Measurements from ENCODE around the gene RBM14.
A peak's percentile ranks its signal among the peaks of the same experiment; 100 is the strongest.
"Not testable (repeated sequence)": the region's sequence is repeated elsewhere in the genome, so short reads cannot be mapped to it uniquely, and the experiment has no call there.

Gene RBM14

DNA sequence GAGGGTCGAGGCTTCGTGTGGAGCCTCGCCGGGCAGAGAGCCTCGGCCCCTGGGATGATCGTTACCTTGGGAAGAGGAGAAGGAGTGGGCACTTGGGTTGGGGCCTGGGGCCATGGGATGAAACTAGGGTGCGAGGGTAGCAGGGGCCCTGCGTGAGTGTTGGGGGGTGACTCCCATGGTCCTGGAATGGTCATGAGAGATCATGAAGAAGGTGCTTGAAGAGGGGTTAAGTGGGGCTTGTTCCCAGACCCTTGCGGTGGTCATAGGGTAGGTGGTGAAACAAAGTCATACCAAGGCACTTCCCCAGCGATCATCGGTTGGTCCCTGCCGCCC lies 23.2 kb upstream of the RBM14 start:
- 0 out of 2 replicates have a peak overlapping the region, but pooled peaks have one; percentile 8 for H3K27ac ChIP-seq
- no peak for DNase-seq (ENCODE audit: low read depth, low spot score)
- H3K36me3 ChIP-seq (ENCODE audit: insufficient read depth, low read length): no peaks in the 10 kb centered on the region
- peak overlapping the region; percentile 90 for H3K9ac ChIP-seq (ENCODE audit: insufficient read length)
- no peak for TF ChIP-seq EZH2 (IDR thresholded peaks at IDR 0.05)
- TF ChIP-seq POLR2AphosphoS5 (IDR thresholded peaks at IDR 0.05; ENCODE audit: borderline replicate concordance, low read depth, low read length): no peak
- no peak for TF ChIP-seq FOXP2 (optimal IDR thresholded peaks at IDR 0.05; ENCODE audit: control extremely low read depth, extremely low read length, insufficient read depth)
- H3K9me3 ChIP-seq (ENCODE audit: low read depth, low read length): no peaks in the 10 kb centered on the region
- peak overlapping the region; percentile 81 for H3K4me3 ChIP-seq

DNA sequence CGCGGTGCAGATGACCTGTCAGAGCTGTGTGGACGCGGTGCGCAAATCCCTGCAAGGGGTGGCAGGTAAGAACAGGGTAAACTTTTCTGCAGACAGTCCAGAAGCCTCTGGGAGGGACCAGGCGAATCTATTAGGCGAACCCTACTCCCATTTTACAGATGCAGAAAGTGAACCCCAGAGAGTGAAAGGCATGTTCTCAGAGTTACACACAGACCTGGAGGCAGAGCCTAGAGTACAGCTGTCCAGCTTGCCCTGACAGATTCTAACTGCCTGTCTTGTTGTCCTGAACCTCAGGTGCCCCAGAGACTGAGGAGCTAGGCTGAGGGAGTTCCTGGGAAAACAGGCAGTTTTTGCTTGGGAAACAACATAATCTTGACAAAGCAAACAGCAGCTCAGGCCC lies 22.8 kb upstream of the RBM14 start:
- Histone ChIP-seq H3K27ac (no peak overlapping the region), H3K36me3 (ENCODE audit: insufficient read depth, low read length) (no peaks in the 10 kb centered on the region)
- TF ChIP-seq FOXP2 (optimal IDR thresholded peaks at IDR 0.05; ENCODE audit: control extremely low read depth, extremely low read length, insufficient read depth) (no peak), POLR2AphosphoS5 (IDR thresholded peaks at IDR 0.05; ENCODE audit: borderline replicate concordance, low read depth, low read length) (no peak), EZH2 (IDR thresholded peaks at IDR 0.05) (no peak)

DNA sequence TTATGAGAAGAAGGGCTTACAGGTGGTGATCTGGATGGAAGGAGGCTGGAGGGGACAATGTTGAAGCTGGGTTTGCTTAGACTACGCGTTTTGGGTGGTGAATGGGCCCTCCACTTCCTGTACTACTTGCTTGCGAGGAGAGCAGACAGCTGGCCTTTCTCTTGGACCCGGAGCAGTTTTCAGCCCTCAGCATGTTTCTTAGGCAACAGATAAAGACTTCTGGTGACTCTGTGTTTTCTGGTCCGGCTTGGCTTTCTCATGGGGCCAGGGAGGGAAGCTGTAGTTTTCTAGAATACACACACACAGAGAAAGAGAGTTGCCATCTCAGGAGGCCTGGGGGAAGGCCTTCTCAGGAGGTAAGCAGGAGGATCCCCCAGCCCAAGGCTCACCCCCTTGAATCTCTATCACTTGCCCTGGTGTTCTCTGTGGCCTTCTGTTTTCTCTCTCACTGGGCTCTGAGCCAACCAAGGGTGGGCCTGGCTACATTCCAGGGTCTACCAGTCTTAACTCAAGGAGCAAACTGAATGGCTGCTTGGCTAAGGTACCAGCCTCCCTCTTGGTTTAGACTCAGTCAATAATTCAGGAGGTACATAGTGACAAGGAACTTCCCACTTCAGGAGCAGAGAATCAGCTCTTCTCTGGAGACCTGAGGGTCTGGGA lies 21.1 kb upstream of the RBM14 start:
- Histone ChIP-seq H3K9me3 (ENCODE audit: low read depth, low read length) (no peaks in the 10 kb centered on the region), H3K36me3 (ENCODE audit: insufficient read depth, low read length) (peaks cover 5% of the 10 kb centered on the region; the same call in 1 of the 2 replicates), H3K9ac (ENCODE audit: insufficient read length) (peak overlapping the region; percentile 32), H3K4me3 (peak overlapping the region; percentile 9; the same call in 1 of the 2 replicates), H3K27ac (peak overlapping the region; percentile 54; the same call in 1 of the 2 replicates)
- DNase-seq (ENCODE audit: low read depth, low spot score): no peak
- TF ChIP-seq FOXP2 (optimal IDR thresholded peaks at IDR 0.05; ENCODE audit: control extremely low read depth, extremely low read length, insufficient read depth) (no peak), POLR2AphosphoS5 (IDR thresholded peaks at IDR 0.05; ENCODE audit: borderline replicate concordance, low read depth, low read length) (no peak), EZH2 (IDR thresholded peaks at IDR 0.05) (no peak)

More for the DNA sequence above, 22.8 kb upstream of the RBM14 start:
- Histone ChIP-seq H3K9ac (ENCODE audit: insufficient read length) (peak overlapping the region; percentile 90), H3K4me3 (peak overlapping the region; percentile 81), H3K9me3 (ENCODE audit: low read depth, low read length) (no peaks in the 10 kb centered on the region)
- no peak for DNase-seq (ENCODE audit: low read depth, low spot score)

DNA sequence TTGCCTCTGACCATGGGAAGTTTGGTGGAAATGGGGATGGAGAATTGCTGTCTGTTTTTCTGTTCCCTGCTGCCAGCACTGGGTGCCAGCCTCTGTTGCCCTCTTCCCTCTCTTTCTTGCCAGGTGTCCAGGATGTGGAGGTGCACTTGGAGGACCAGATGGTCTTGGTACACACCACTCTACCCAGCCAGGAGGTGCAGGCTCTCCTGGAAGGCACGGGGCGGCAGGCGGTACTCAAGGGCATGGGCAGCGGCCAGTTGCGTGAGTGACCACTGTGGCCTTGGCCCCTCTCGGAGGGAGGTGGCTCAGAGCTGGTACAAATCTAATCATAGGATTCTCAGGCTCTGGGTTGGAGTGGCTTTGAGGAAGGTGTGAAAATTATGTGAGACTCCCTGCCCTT lies 17.4 kb upstream of the RBM14 start:
- DNase-seq (ENCODE audit: low read depth, low spot score): no peak
- peaks cover 8% of the 10 kb centered on the region; the same call in 1 of the 2 replicates for H3K36me3 ChIP-seq (ENCODE audit: insufficient read depth, low read length)
- no peak overlapping the region for H3K4me3 ChIP-seq
- no peak overlapping the region for H3K27ac ChIP-seq
- TF ChIP-seq FOXP2 (optimal IDR thresholded peaks at IDR 0.05; ENCODE audit: control extremely low read depth, extremely low read length, insufficient read depth) (no peak), POLR2AphosphoS5 (IDR thresholded peaks at IDR 0.05; ENCODE audit: borderline replicate concordance, low read depth, low read length) (no peak), EZH2 (IDR thresholded peaks at IDR 0.05) (no peak)
- H3K9me3 ChIP-seq (ENCODE audit: low read depth, low read length): no peaks in the 10 kb centered on the region
- no peak overlapping the region for H3K9ac ChIP-seq (ENCODE audit: insufficient read length)

DNA sequence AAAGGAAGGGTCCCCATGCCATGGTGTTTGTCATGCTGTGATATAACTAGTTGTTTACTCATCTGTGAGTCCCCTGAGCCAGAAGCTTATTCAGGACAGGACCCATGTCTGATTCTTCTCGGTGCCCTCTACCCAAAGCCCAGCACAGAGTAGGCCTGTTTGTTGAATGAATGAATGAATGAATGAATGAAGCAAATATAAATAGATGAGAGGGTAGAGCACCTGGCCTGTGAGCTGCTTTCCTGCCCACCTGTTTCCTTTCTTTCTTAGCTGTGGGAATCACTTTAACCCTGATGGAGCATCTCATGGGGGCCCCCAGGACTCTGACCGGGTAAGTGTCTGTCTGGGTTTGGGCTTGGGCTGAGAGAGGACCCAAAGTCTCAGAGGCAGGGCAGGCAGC lies 16.2 kb upstream of the RBM14 start:
- H3K36me3 ChIP-seq (ENCODE audit: insufficient read depth, low read length): peaks cover 17% of the 10 kb centered on the region; the same call in 1 of the 2 replicates
- H3K27ac ChIP-seq: 0 out of 2 replicates have a peak overlapping the region, but pooled peaks have one; percentile 19
- no peak for TF ChIP-seq FOXP2 (optimal IDR thresholded peaks at IDR 0.05; ENCODE audit: control extremely low read depth, extremely low read length, insufficient read depth)
- no peak for TF ChIP-seq EZH2 (IDR thresholded peaks at IDR 0.05)
- TF ChIP-seq POLR2AphosphoS5 (IDR thresholded peaks at IDR 0.05; ENCODE audit: borderline replicate concordance, low read depth, low read length): no peak

GRCh38 chr11:66600631-66601233 lies 15.7 kb upstream of the RBM14 start:
- TF ChIP-seq POLR2AphosphoS5 (IDR thresholded peaks at IDR 0.05; ENCODE audit: borderline replicate concordance, low read depth, low read length) (no peak), EZH2 (IDR thresholded peaks at IDR 0.05) (no peak), FOXP2 (optimal IDR thresholded peaks at IDR 0.05; ENCODE audit: control extremely low read depth, extremely low read length, insufficient read depth) (no peak)
- DNase-seq (ENCODE audit: low read depth, low spot score): no peak
- Histone ChIP-seq H3K9me3 (ENCODE audit: low read depth, low read length) (no peaks in the 10 kb centered on the region), H3K36me3 (ENCODE audit: insufficient read depth, low read length) (peaks cover 22% of the 10 kb centered on the region; the same call in 1 of the 2 replicates), H3K4me3 (no peak overlapping the region), H3K27ac (0 out of 2 replicates have a peak overlapping the region, but pooled peaks have one; percentile 19), H3K9ac (ENCODE audit: insufficient read length) (no peak overlapping the region)

More for the DNA sequence above, 16.2 kb upstream of the RBM14 start:
- Histone ChIP-seq H3K9ac (ENCODE audit: insufficient read length) (no peak overlapping the region), H3K4me3 (no peak overlapping the region), H3K9me3 (ENCODE audit: low read depth, low read length) (no peaks in the 10 kb centered on the region)
- DNase-seq (ENCODE audit: low read depth, low spot score): no peak

DNA sequence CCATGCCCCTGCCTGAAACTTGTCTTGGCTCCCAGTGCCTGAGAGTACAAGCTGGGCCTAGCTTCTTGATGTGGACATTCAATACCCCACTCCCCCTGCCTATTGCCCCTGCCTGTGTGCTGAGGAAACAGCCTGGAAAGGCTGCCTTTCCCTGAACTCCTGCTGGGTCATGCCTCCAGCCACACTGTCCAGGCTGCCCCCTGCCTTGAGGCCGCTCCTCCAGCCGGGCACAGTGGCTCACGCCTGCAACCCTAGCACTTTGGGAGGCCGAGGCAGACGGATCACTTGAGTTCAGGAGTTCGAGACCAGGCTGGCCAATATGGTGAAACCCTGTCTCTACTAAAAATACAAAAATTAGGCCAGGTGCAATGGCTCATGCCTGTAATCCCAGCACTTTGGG lies 13.4 kb upstream of the RBM14 start:
- no peak for DNase-seq (ENCODE audit: low read depth, low spot score)
- Histone ChIP-seq H3K9ac (ENCODE audit: insufficient read length) (no peak overlapping the region), H3K36me3 (ENCODE audit: insufficient read depth, low read length) (peaks cover 23% of the 10 kb centered on the region; the same call in 1 of the 2 replicates), H3K4me3 (no peak overlapping the region), H3K9me3 (ENCODE audit: low read depth, low read length) (no peaks in the 10 kb centered on the region), H3K27ac (no peak overlapping the region)
- TF ChIP-seq FOXP2 (optimal IDR thresholded peaks at IDR 0.05; ENCODE audit: control extremely low read depth, extremely low read length, insufficient read depth): no peak
- no peak for TF ChIP-seq POLR2AphosphoS5 (IDR thresholded peaks at IDR 0.05; ENCODE audit: borderline replicate concordance, low read depth, low read length)
- no peak for TF ChIP-seq EZH2 (IDR thresholded peaks at IDR 0.05)

DNA sequence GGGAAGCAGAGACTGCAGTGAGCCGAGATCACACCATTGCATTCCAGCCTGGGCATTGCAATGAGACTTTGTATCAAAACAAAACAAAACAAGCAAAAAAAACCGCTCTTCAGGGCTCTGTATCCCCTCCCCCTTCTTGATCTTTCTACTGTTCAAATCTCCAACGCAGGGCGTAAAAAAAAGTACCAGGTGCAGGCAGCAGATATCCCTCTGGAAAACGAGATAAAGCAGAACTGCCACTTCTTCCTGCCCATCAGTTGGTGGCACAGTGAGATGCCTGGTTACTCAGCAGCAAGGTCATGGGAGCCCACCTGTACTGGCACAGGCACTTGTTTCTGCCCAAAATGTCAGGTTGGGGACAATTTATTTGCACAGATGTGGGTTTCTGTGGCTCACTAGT lies 12.3 kb upstream of the RBM14 start:
- DNase-seq (ENCODE audit: low read depth, low spot score): no peak
- H3K4me3 ChIP-seq: no peak overlapping the region
- H3K27ac ChIP-seq: no peak overlapping the region
- H3K36me3 ChIP-seq (ENCODE audit: insufficient read depth, low read length): peaks cover 23% of the 10 kb centered on the region; the same call in 1 of the 2 replicates
- no peaks in the 10 kb centered on the region for H3K9me3 ChIP-seq (ENCODE audit: low read depth, low read length)
- H3K9ac ChIP-seq (ENCODE audit: insufficient read length): no peak overlapping the region
- TF ChIP-seq EZH2 (IDR thresholded peaks at IDR 0.05) (no peak), FOXP2 (optimal IDR thresholded peaks at IDR 0.05; ENCODE audit: control extremely low read depth, extremely low read length, insufficient read depth) (no peak), POLR2AphosphoS5 (IDR thresholded peaks at IDR 0.05; ENCODE audit: borderline replicate concordance, low read depth, low read length) (no peak)

DNA sequence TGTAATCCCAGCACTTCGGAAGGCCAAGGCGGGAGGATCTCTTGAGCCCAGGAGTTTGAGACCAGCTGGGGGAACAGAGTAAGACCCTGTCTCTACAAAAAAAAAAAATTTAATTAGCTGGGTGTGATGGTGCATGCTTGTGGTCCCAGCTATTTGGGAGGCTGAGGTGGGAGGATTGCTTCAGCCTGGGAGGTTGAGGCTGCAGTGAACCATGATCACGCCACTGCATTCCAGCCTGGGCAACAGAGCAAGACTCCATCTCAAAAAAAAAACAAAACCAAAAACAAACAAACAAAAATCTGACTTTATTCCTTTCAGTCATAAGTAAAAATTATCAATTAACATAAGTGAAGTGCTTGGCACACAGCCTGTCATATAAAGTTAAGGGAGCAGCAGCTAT lies 9.8 kb upstream of the RBM14 start:
- H3K9ac ChIP-seq (ENCODE audit: insufficient read length); H3K4me3 ChIP-seq; H3K27ac ChIP-seq; H3K9me3 ChIP-seq (ENCODE audit: low read depth, low read length); DNase-seq (ENCODE audit: low read depth, low spot score): not testable (repeated sequence)
- H3K36me3 ChIP-seq (ENCODE audit: insufficient read depth, low read length): peaks cover 15% of the 10 kb centered on the region; the same call in 1 of the 2 replicates

Measured in SK-N-MC (cell line).